ENCODE results near the gene SNX12.
"Not testable (repeated sequence)": the region's sequence is repeated elsewhere in the genome, so short reads cannot be mapped to it uniquely, and the experiment has no call there.

Gene SNX12

GRCh38 chrX:71095033-71095432, 26.9 kb upstream of the SNX12 start:
- no peak for DNase-seq (ENCODE audit: low read depth in 2 of 3, low spot score in 2 of 3)

GRCh38 chrX:71091263-71091662, 23.1 kb upstream of the SNX12 start:
- no peak for DNase-seq (ENCODE audit: low read depth in 2 of 3, low spot score in 2 of 3)

- DNase-seq (ENCODE audit: low read depth in 2 of 3, low spot score in 2 of 3): no peak
Observed at GRCh38 chrX:71085900-71086299, 17.8 kb upstream of the SNX12 start.

GRCh38 chrX:71082822-71083221, 14.7 kb upstream of the SNX12 start:
- no peak for DNase-seq (ENCODE audit: low read depth in 2 of 3, low spot score in 2 of 3)

GRCh38 chrX:71082124-71082647, 14.1 kb upstream of the SNX12 start:
- no peak for DNase-seq (ENCODE audit: low read depth in 2 of 3, low spot score in 2 of 3)

- no peak for DNase-seq (ENCODE audit: low read depth in 2 of 3, low spot score in 2 of 3)
Observed at GRCh38 chrX:71081330-71082123, 13.4 kb upstream of the SNX12 start.

GRCh38 chrX:71070531-71070930, 2.4 kb upstream of the SNX12 start:
- no peak for DNase-seq (ENCODE audit: low read depth in 2 of 3, low spot score in 2 of 3)

- no peak for DNase-seq (ENCODE audit: low read depth in 2 of 3, low spot score in 2 of 3)
Observed at GRCh38 chrX:71067712-71068043, 456 bp downstream of the SNX12 start.

- DNase-seq (ENCODE audit: low read depth in 2 of 3, low spot score in 2 of 3): no peak
Observed at GRCh38 chrX:71067089-71067488, 1.0 kb downstream of the SNX12 start.

- no peak for DNase-seq (ENCODE audit: low read depth in 2 of 3, low spot score in 2 of 3)
Observed at GRCh38 chrX:71060127-71060526, 8.0 kb downstream of the SNX12 start.

- DNase-seq (ENCODE audit: low read depth in 2 of 3, low spot score in 2 of 3): no peak
Observed at GRCh38 chrX:71057848-71058530, 10.1 kb downstream of the SNX12 start.

- no peak for DNase-seq (ENCODE audit: low read depth in 2 of 3, low spot score in 2 of 3)
Observed at GRCh38 chrX:71056867-71057266, 11.3 kb downstream of the SNX12 start.

- no peak for DNase-seq (ENCODE audit: low read depth in 2 of 3, low spot score in 2 of 3)
Observed at GRCh38 chrX:71053217-71053621, 14.9 kb downstream of the SNX12 start.

- no peak for DNase-seq (ENCODE audit: low read depth in 2 of 3, low spot score in 2 of 3)
Observed at GRCh38 chrX:71052721-71053120, 15.4 kb downstream of the SNX12 start.

GRCh38 chrX:71047891-71048290, 20.2 kb downstream of the SNX12 start:
- DNase-seq (ENCODE audit: low read depth in 2 of 3, low spot score in 2 of 3): not testable (repeated sequence)

GRCh38 chrX:71017396-71017939, 50.7 kb downstream of the SNX12 start:
- DNase-seq (ENCODE audit: low read depth in 2 of 3, low spot score in 2 of 3): no peak

Measured in activated CD8-positive, alpha-beta memory T cell treated with anti-CD3 and anti-CD28 coated beads for 48 hours (primary cell).